ENCODE measurements around the gene EREG.

EREG gene

DNA sequence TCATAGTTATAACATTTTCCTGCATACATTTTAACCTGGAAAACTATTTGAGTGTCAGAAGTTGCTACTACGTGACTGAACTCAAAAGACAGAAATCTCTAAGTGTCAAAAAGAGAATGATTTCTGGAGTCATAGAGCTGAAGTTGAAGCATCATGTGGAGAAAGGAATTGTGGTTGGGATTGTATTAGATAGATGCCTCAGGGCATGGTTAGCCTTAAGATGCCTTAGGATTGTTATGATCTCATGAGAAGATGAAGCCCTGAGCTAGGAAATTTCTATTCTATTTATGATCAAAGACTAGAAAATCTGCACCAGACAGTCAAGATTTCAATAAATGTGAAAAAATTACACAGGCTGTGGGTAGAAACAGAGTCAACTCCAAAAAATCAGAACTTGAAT is 36.4 kb upstream of the EREG start:
- no peak overlapping the region for H3K4me3 ChIP-seq (ENCODE audit: low read depth, low read length)
- DNase-seq (ENCODE audit: low read depth), result no peak

GRCh38 chr4:74329307-74329706 is 35.6 kb upstream of the EREG start:
- no peak overlapping the region for H3K4me3 ChIP-seq (ENCODE audit: low read depth, low read length)
- no peak for DNase-seq (ENCODE audit: low read depth)
- TF ChIP-seq MAX (IDR thresholded peaks at IDR 0.05; ENCODE audit: low read depth, low read length) (no peak), CTCF (IDR thresholded peaks at IDR 0.05; ENCODE audit: low read depth, low read length) (no peak), MYC (IDR thresholded peaks at IDR 0.05; ENCODE audit: low read depth, low read length) (no peak), POLR2A (IDR thresholded peaks at IDR 0.05; ENCODE audit: extremely low read depth, insufficient read length) (no peak)

More for the DNA sequence above, 36.4 kb upstream of the EREG start:
- TF ChIP-seq CTCF (IDR thresholded peaks at IDR 0.05; ENCODE audit: low read depth, low read length), result no peak
- no peak for TF ChIP-seq POLR2A (IDR thresholded peaks at IDR 0.05; ENCODE audit: extremely low read depth, insufficient read length)
- no peak for TF ChIP-seq MAX (IDR thresholded peaks at IDR 0.05; ENCODE audit: low read depth, low read length)

GRCh38 chr4:74330295-74330750 is 34.6 kb upstream of the EREG start:
- TF ChIP-seq MAX (IDR thresholded peaks at IDR 0.05; ENCODE audit: low read depth, low read length), result no peak
- TF ChIP-seq MYC (IDR thresholded peaks at IDR 0.05; ENCODE audit: low read depth, low read length), result no peak
- TF ChIP-seq CTCF (IDR thresholded peaks at IDR 0.05; ENCODE audit: low read depth, low read length), result no peak
- no peak for TF ChIP-seq POLR2A (IDR thresholded peaks at IDR 0.05; ENCODE audit: extremely low read depth, insufficient read length)
- H3K4me3 ChIP-seq (ENCODE audit: low read depth, low read length), result no peak overlapping the region
- peak; percentile 22 for DNase-seq (ENCODE audit: low read depth)

GRCh38 chr4:74331252-74331651 is 33.7 kb upstream of the EREG start:
- no peak for DNase-seq (ENCODE audit: low read depth)
- no peak overlapping the region for H3K4me3 ChIP-seq (ENCODE audit: low read depth, low read length)
- TF ChIP-seq POLR2A (IDR thresholded peaks at IDR 0.05; ENCODE audit: extremely low read depth, insufficient read length) (no peak), MAX (IDR thresholded peaks at IDR 0.05; ENCODE audit: low read depth, low read length) (no peak), MYC (IDR thresholded peaks at IDR 0.05; ENCODE audit: low read depth, low read length) (no peak), CTCF (IDR thresholded peaks at IDR 0.05; ENCODE audit: low read depth, low read length) (no peak)

DNA sequence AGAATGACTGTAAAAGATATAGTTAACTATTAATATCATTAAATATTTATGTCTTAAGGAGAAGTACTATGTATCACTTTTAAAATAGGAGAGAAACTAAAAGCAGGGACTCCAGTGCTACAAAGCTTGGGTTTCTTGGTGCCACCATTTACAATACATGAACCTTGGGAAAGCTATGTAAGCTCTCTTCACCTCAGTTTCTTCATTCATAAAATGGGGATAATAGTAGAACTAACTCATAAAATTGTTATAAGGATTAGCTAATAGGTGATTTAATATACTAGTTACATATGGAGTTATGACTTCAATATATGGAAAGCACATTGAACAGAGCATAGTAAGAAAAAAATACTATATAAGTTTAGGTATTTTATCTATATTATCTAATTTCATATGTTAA is 33.0 kb upstream of the EREG start:
- TF ChIP-seq MAX (IDR thresholded peaks at IDR 0.05; ENCODE audit: low read depth, low read length) (no peak), POLR2A (IDR thresholded peaks at IDR 0.05; ENCODE audit: extremely low read depth, insufficient read length) (no peak), CTCF (IDR thresholded peaks at IDR 0.05; ENCODE audit: low read depth, low read length) (no peak), MYC (IDR thresholded peaks at IDR 0.05; ENCODE audit: low read depth, low read length) (no peak)
- H3K4me3 ChIP-seq (ENCODE audit: low read depth, low read length), result no peak overlapping the region
- no peak for DNase-seq (ENCODE audit: low read depth)

DNA sequence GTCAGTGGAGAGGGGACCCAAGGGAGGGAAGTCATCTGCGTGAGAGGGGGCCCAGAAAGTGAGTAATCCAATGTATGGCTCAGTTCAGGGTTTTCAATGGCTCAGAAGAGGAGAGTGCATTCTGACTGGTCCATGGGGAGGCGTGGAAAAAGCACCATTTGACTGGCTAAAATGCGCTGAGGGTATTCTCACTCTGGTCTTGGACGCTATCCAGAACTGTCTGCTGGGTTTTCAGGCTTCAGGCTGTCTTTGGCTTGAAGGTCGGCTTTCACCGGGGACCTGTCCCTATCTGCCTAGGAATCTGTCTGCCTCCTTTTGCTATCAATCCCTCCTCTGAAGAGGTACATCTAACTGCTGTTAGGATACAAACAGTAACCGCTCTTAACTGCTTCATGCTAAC is 30.3 kb upstream of the EREG start:
- H3K4me3 ChIP-seq (ENCODE audit: low read depth, low read length), result no peak overlapping the region
- DNase-seq (ENCODE audit: low read depth), result no peak
- TF ChIP-seq POLR2A (IDR thresholded peaks at IDR 0.05; ENCODE audit: extremely low read depth, insufficient read length) (no peak), MYC (IDR thresholded peaks at IDR 0.05; ENCODE audit: low read depth, low read length) (no peak), CTCF (IDR thresholded peaks at IDR 0.05; ENCODE audit: low read depth, low read length) (no peak), MAX (IDR thresholded peaks at IDR 0.05; ENCODE audit: low read depth, low read length) (no peak)

All from NB4 (cell line).